ENCODE data around the gene SENP6. TPM values are rescaled to one million over a fixed set of nuclear protein-coding genes. Genes with fewer than 3 reads are reported as not detected.
"Not testable (repeated sequence)": the region's sequence is repeated elsewhere in the genome, so short reads cannot be mapped to it uniquely, and the experiment has no call there.

Gene SENP6
- total RNA-seq, 2 experiments from 2014 or later: 66.2 to 68.9 TPM

DNA sequence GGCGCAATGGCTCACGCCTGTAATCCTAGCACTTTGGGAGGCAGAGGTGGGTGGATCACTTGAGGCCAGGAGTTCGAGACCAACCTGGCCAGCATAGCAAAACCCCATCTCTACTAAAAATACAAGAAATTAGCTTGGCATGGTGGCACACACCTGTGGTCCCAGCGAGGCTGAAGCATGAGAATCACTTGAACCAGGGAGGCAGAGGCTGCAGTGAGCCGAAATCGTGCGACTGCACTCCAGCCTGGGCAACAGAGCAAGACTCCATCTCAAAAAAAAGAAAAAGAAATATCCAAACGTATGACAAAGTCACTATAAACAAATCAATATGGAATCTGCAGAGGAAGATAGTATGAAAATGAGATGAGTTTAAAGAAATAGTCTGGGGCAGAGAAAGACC lies 129.3 kb downstream of the SENP6 start:
- ATAC-seq; H3K4me1 Mint-ChIP-seq (ENCODE audit: low read depth); POLR2A ChIA-PET; H3K36me3 Mint-ChIP-seq (ENCODE audit: low read depth); H3K27me3 Mint-ChIP-seq (ENCODE audit: low read depth); H3K9me3 Mint-ChIP-seq (ENCODE audit: insufficient read depth); DNase-seq; H3K27ac Mint-ChIP-seq; H3K4me3 Mint-ChIP-seq; CTCF ChIA-PET: not testable (repeated sequence)

- POLR2A ChIA-PET: no interaction called here
- no peak overlapping the region for H3K27ac Mint-ChIP-seq
- no peak overlapping the region for H3K4me3 Mint-ChIP-seq
- no peaks in the 10 kb centered on the region for H3K36me3 Mint-ChIP-seq (ENCODE audit: low read depth)
- ATAC-seq: no peak
- H3K9me3 Mint-ChIP-seq (ENCODE audit: insufficient read depth): no peaks in the 10 kb centered on the region
- CTCF ChIA-PET: no interaction called here
- H3K27me3 Mint-ChIP-seq (ENCODE audit: low read depth): peaks cover 5% of the 10 kb centered on the region
- no peaks in the 10 kb centered on the region for H3K4me1 Mint-ChIP-seq (ENCODE audit: low read depth)
- DNase-seq: no peak
Observed at GRCh38 chr6:75735491-75736186, 134.0 kb downstream of the SENP6 start.

DNA sequence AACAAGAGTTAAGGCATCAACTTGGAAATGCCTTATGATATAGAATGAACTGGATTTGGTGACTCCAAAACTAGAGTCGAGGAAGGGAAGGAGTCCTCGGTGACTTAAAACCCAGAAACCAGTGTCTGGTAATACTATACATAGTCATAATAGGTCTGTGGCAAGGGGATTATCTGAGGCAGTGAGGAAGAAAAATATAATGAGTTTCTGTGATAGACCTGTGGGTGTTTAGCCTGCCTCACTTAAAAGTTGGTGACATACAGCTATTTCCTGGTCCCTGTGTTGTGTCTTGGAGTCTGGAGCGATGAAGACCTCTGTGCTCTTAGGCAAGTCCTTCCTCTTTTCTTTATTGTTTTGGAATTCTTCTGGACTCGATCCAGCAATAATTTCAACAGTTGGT lies 142.3 kb downstream of the SENP6 start:
- H3K4me3 Mint-ChIP-seq: no peak overlapping the region
- H3K9me3 Mint-ChIP-seq (ENCODE audit: insufficient read depth): no peaks in the 10 kb centered on the region
- ChIA-PET POLR2A (no interaction called here), CTCF (no interaction called here)
- no peaks in the 10 kb centered on the region for H3K36me3 Mint-ChIP-seq (ENCODE audit: low read depth)
- DNase-seq: no peak
- no peak overlapping the region for H3K27ac Mint-ChIP-seq
- ATAC-seq: no peak
- peaks cover 7% of the 10 kb centered on the region for H3K4me1 Mint-ChIP-seq (ENCODE audit: low read depth)
- peaks cover 33% of the 10 kb centered on the region for H3K27me3 Mint-ChIP-seq (ENCODE audit: low read depth)

- ChIA-PET CTCF (no interaction called here), POLR2A (no interaction called here)
- H3K9me3 Mint-ChIP-seq (ENCODE audit: insufficient read depth): no peaks in the 10 kb centered on the region
- DNase-seq (no peak), ATAC-seq (no peak)
- no peak overlapping the region for H3K27ac Mint-ChIP-seq
- H3K4me3 Mint-ChIP-seq: no peak overlapping the region
- H3K4me1 Mint-ChIP-seq (ENCODE audit: low read depth): peaks cover 7% of the 10 kb centered on the region
- H3K27me3 Mint-ChIP-seq (ENCODE audit: low read depth): peaks cover 35% of the 10 kb centered on the region
- H3K36me3 Mint-ChIP-seq (ENCODE audit: low read depth): no peaks in the 10 kb centered on the region
Observed at GRCh38 chr6:75745404-75745803, 143.7 kb downstream of the SENP6 start.

GRCh38 chr6:75746221-75746620 lies 144.5 kb downstream of the SENP6 start:
- Mint-ChIP-seq H3K36me3 (ENCODE audit: low read depth) (no peaks in the 10 kb centered on the region), H3K27ac (no peak overlapping the region), H3K4me3 (no peak overlapping the region), H3K4me1 (ENCODE audit: low read depth) (peaks cover 7% of the 10 kb centered on the region), H3K9me3 (ENCODE audit: insufficient read depth) (no peaks in the 10 kb centered on the region), H3K27me3 (ENCODE audit: low read depth) (peaks cover 42% of the 10 kb centered on the region)
- CTCF ChIA-PET: no interaction called here
- ATAC-seq (no peak), DNase-seq (no peak)
- POLR2A ChIA-PET: no interaction called here

GRCh38 chr6:75747152-75747992 lies 145.7 kb downstream of the SENP6 start:
- Mint-ChIP-seq H3K9me3 (ENCODE audit: insufficient read depth) (no peaks in the 10 kb centered on the region), H3K36me3 (ENCODE audit: low read depth) (no peaks in the 10 kb centered on the region), H3K27ac (no peak overlapping the region), H3K4me1 (ENCODE audit: low read depth) (peaks cover 7% of the 10 kb centered on the region), H3K27me3 (ENCODE audit: low read depth) (peaks cover 45% of the 10 kb centered on the region), H3K4me3 (no peak overlapping the region)
- DNase-seq: no peak
- CTCF ChIA-PET: no interaction called here
- no peak for ATAC-seq
- POLR2A ChIA-PET: no interaction called here

GRCh38 chr6:75748003-75748742 lies 146.5 kb downstream of the SENP6 start:
- ATAC-seq (no peak), DNase-seq (no peak)
- Mint-ChIP-seq H3K36me3 (ENCODE audit: low read depth) (no peaks in the 10 kb centered on the region), H3K27ac (no peak overlapping the region), H3K4me3 (peak overlapping the region; percentile 75), H3K27me3 (ENCODE audit: low read depth) (peaks cover 48% of the 10 kb centered on the region), H3K9me3 (ENCODE audit: insufficient read depth) (no peaks in the 10 kb centered on the region), H3K4me1 (ENCODE audit: low read depth) (peaks cover 7% of the 10 kb centered on the region)
- CTCF ChIA-PET: no interaction called here
- POLR2A ChIA-PET: no interaction called here

DNA sequence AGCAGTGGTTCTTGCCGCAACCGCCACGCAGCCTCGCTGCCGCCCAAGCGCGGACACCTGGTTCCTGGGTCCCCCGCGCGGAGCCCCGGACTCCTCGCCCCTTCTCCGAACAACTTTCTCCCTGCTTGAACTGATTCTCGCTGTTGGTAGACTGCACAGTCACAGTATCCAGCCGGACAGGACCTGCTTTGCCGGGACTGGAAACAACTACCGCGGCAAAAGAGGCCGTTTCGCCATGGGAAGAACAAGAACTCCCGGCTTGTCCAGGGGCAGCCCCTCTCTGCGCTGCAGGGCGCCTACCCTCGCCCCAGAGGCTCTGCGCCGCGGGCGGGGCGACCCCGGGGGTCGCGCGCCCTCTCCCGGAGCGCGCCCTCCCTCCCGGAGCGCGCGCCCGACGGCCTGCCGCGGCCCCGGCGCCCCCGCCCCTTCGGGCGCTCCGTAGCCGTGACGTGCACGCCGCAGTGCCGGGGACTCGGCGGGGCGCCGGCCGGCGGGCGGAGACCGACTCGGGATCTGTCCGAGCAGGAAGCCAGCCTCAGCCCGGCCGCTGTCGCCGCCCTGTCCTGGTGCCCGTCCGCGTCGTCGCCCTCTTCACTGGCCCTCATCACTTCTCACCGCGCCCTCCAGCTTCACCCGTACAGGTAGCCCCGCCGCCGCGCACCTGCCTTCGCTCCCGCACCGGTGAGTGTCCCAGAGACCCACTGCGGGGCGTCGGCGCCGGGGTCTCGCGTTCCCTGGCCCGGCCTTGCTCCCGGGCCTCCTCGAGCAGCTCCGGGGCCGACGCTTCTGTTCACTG lies 147.3 kb downstream of the SENP6 start, which contains the start of gene MYO6:
TSS of gene MYO6 (plus strand) at position 497 of the 796 bp plus-strand sequence. CDS start 68,309 bp downstream, outside the sequence.
- H3K27ac Mint-ChIP-seq: no peak within 1 kb of the TSS
- peaks cover 7% of the 10 kb centered on the region for H3K4me1 Mint-ChIP-seq (ENCODE audit: low read depth)
- peak within 1 kb of the TSS; percentile 78 for H3K4me3 Mint-ChIP-seq
- H3K9me3 Mint-ChIP-seq (ENCODE audit: insufficient read depth): no peaks in the 10 kb centered on the region
- peaks cover 44% of the 10 kb centered on the region for H3K27me3 Mint-ChIP-seq (ENCODE audit: low read depth)
- ChIA-PET POLR2A (no interaction called here), CTCF (no interaction called here)
- no peaks in the 10 kb centered on the region for H3K36me3 Mint-ChIP-seq (ENCODE audit: low read depth)
- DNase-seq: peak; percentile 38
- peak; percentile 92 for ATAC-seq

GRCh38 chr6:75751443-75751842 lies 149.8 kb downstream of the SENP6 start:
- ATAC-seq (no peak), DNase-seq (no peak)
- CTCF ChIA-PET: no interaction called here
- H3K4me3 Mint-ChIP-seq: no peak overlapping the region
- H3K27me3 Mint-ChIP-seq (ENCODE audit: low read depth): peaks cover 33% of the 10 kb centered on the region
- H3K36me3 Mint-ChIP-seq (ENCODE audit: low read depth): no peaks in the 10 kb centered on the region
- H3K4me1 Mint-ChIP-seq (ENCODE audit: low read depth): peaks cover 7% of the 10 kb centered on the region
- H3K9me3 Mint-ChIP-seq (ENCODE audit: insufficient read depth): no peaks in the 10 kb centered on the region
- no peak overlapping the region for H3K27ac Mint-ChIP-seq
- POLR2A ChIA-PET: no interaction called here

GRCh38 chr6:75752365-75752764 lies 150.7 kb downstream of the SENP6 start:
- ChIA-PET POLR2A (no interaction called here), CTCF (interaction anchor here (1.2 kb wide), 1 partner anchor 23 kb away, joined by 3 read pairs; no protein-coding TSS in a partner anchor)
- H3K9me3 Mint-ChIP-seq (ENCODE audit: insufficient read depth): no peaks in the 10 kb centered on the region

GRCh38 chr6:75755704-75756103 lies 154.0 kb downstream of the SENP6 start:
- H3K36me3 Mint-ChIP-seq (ENCODE audit: low read depth): no peaks in the 10 kb centered on the region
- H3K27me3 Mint-ChIP-seq (ENCODE audit: low read depth): peaks cover 21% of the 10 kb centered on the region
- CTCF ChIA-PET: no interaction called here
- POLR2A ChIA-PET: no interaction called here
- H3K9me3 Mint-ChIP-seq (ENCODE audit: insufficient read depth): no peaks in the 10 kb centered on the region
- H3K4me3 Mint-ChIP-seq: no peak overlapping the region
- ATAC-seq (no peak), DNase-seq (no peak)
- H3K4me1 Mint-ChIP-seq (ENCODE audit: low read depth): no peaks in the 10 kb centered on the region
- H3K27ac Mint-ChIP-seq: no peak overlapping the region

More at GRCh38 chr6:75752365-75752764, 150.7 kb downstream of the SENP6 start:
- no peak overlapping the region for H3K4me3 Mint-ChIP-seq
- H3K27me3 Mint-ChIP-seq (ENCODE audit: low read depth): peaks cover 31% of the 10 kb centered on the region
- ATAC-seq (no peak), DNase-seq (no peak)
- H3K4me1 Mint-ChIP-seq (ENCODE audit: low read depth): peaks cover 7% of the 10 kb centered on the region
- no peaks in the 10 kb centered on the region for H3K36me3 Mint-ChIP-seq (ENCODE audit: low read depth)
- no peak overlapping the region for H3K27ac Mint-ChIP-seq

Data from activated CD8-positive, alpha-beta T cell treated with anti-CD3 and anti-CD28 coated beads, Interleukin-2, amount 10 ng/mL, durations not matched to agents 7 days and 5 days (primary cell).